Caco-2 (cell line): Measurements from ENCODE around the gene SCP2. TPM values are rescaled to one million over a fixed set of nuclear protein-coding genes. Genes with fewer than 3 reads are reported as not detected.
A peak's percentile ranks its signal among the peaks of the same experiment; 100 is the strongest.

Experiments
- BruUV-seq: library from RNA; stranded (reverse); fragments of 400-500 nt; replicated peaks from 2 replicates; lab custom pipeline; 2021; lab: Mats Ljungman, UMichigan
- CTCF ChIA-PET: fragments of 300-600 bp; sonication (Branson Sonifier 250); formaldehyde crosslinking; loops from one replicate; lab custom pipeline; 2022; ENCODE audit warnings: antibody characterized with exemption; lab: Charles Lee
- POLR2A ChIA-PET: fragments of 300-600 bp; sonication (Branson Sonifier 250); formaldehyde crosslinking; loops from one replicate; lab custom pipeline; 2022; ENCODE audit warnings: antibody characterized with exemption; lab: Charles Lee
- DNase-seq, 2 experiments: peaks; one replicate each; pipeline versions ENCODE4 v3.0.0 to v3.0.0-alpha.2; 2020 to 2022
- H3K27me3 ChIP-seq: replicated peaks from 2 replicates; pipeline ENCODE4 v1.6.0; 2011; ENCODE audit warnings: low read length; ENCODE audit not compliant: control insufficient read depth, insufficient read depth
- H3K36me3 ChIP-seq: 2 replicates; pipeline ENCODE4 v1.5.1; 2011; ENCODE audit warnings: low read length; ENCODE audit not compliant: control insufficient read depth, insufficient read depth
- H3K4me1 ChIP-seq: fragments of 250-450 bp; sonication (Bioruptor Pico); 2 replicates; pipeline ENCODE4 v1.5.1; 2020; ENCODE audit warnings: mild to moderate bottlenecking
- H3K4me3 ChIP-seq: 2 replicates; pipeline ENCODE4 v1.5.1; 2011; ENCODE audit warnings: low read depth, mild to moderate bottlenecking, control low read depth, low read length
- H3K9me3 ChIP-seq: fragments of 250-450 bp; sonication (Bioruptor Pico); 2 replicates; pipeline ENCODE4 v1.5.1; 2020; ENCODE audit warnings: mild to moderate bottlenecking, moderate library complexity
- H3K27ac Mint-ChIP-seq: one replicate; pipeline ENCODE4 v1.8.0; 2022; ENCODE audit warnings: mixed read lengths; ENCODE audit not compliant: unreplicated experiment
- H3K27me3 Mint-ChIP-seq: one replicate; pipeline ENCODE4 v1.8.0; 2022; ENCODE audit warnings: mixed read lengths; ENCODE audit not compliant: insufficient read depth, unreplicated experiment
- H3K36me3 Mint-ChIP-seq: one replicate; pipeline ENCODE4 v1.8.0; 2022; ENCODE audit warnings: mild to moderate bottlenecking, mixed read lengths; ENCODE audit not compliant: insufficient read depth, unreplicated experiment
- H3K4me1 Mint-ChIP-seq: one replicate; pipeline ENCODE4 v1.8.0; 2022; ENCODE audit warnings: low read depth, mixed read lengths; ENCODE audit not compliant: unreplicated experiment
- H3K4me3 Mint-ChIP-seq: one replicate; pipeline ENCODE4 v1.8.0; 2022; ENCODE audit warnings: mild to moderate bottlenecking, moderate library complexity, mixed read lengths; ENCODE audit not compliant: unreplicated experiment
- H3K9me3 Mint-ChIP-seq: one replicate; pipeline ENCODE4 v1.8.0; 2022; ENCODE audit warnings: mixed read lengths; ENCODE audit not compliant: unreplicated experiment
- intact Hi-C: fragments of 100-400 bp; cut with micrococcal nuclease; formaldehyde crosslinking; loops from one replicate; pipeline ENCODE4 v1.10.0; 2022; ENCODE audit not compliant: unreplicated experiment
- total RNA-seq: library from RNA; stranded (reverse); gene quantifications from 2 replicates; pipeline ENCODE4 v1.2.3, GENCODE V29; 2022
- TF ChIP-seq, protein P1 (sequence below), 2 experiments: fragments of 200-600 bp in 1 of 2; IDR thresholded peaks; 1 replicate in 1 of 2; 2 replicates in 1 of 2; pipeline versions ENCODE4 v1.5.1 to v1.8.0; 2011 to 2022; ENCODE audit warnings: antibody characterized with exemption in 1 of 2, control low read depth in 1 of 2, inconsistent platforms in 1 of 2, low read depth in 1 of 2, low read length in 1 of 2, mild to moderate bottlenecking in 1 of 2, moderate library complexity in 1 of 2; ENCODE audit not compliant: insufficient read depth in 1 of 2, severe bottlenecking in 1 of 2, unreplicated experiment in 1 of 2

The SCP2 gene
- total RNA-seq, 1 experiment from 2014 or later: 67.0 TPM

GRCh38 chr1:52904208-52904926, 22.7 kb upstream of the SCP2 start:
- TF ChIP-seq, protein P1, sequence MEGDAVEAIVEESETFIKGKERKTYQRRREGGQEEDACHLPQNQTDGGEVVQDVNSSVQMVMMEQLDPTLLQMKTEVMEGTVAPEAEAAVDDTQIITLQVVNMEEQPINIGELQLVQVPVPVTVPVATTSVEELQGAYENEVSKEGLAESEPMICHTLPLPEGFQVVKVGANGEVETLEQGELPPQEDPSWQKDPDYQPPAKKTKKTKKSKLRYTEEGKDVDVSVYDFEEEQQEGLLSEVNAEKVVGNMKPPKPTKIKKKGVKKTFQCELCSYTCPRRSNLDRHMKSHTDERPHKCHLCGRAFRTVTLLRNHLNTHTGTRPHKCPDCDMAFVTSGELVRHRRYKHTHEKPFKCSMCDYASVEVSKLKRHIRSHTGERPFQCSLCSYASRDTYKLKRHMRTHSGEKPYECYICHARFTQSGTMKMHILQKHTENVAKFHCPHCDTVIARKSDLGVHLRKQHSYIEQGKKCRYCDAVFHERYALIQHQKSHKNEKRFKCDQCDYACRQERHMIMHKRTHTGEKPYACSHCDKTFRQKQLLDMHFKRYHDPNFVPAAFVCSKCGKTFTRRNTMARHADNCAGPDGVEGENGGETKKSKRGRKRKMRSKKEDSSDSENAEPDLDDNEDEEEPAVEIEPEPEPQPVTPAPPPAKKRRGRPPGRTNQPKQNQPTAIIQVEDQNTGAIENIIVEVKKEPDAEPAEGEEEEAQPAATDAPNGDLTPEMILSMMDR (IDR thresholded peaks at IDR 0.05; ENCODE audit: insufficient read depth in 1 of 2, low read depth in 1 of 2, low read length in 1 of 2, severe bottlenecking in 1 of 2, unreplicated experiment in 1 of 2): no peak
- Mint-ChIP-seq H3K9me3 (no peaks in the 10 kb centered on the region), H3K4me3 (no peak overlapping the region), H3K4me1 (peaks cover 8% of the 10 kb centered on the region), H3K27ac (no peak overlapping the region), H3K27me3 (no peaks in the 10 kb centered on the region), H3K36me3 (no peaks in the 10 kb centered on the region)
- no peaks in the 10 kb centered on the region for H3K9me3 ChIP-seq
- ChIA-PET CTCF (interaction anchor here (1.3 to 1.6 kb wide), 2 partner anchors 14 to 17 kb away, joined by 3 to 15 read pairs; partner anchors contain the start of gene ECHDC2), POLR2A (no interaction called here)
- no peak overlapping the region for H3K4me3 ChIP-seq
- H3K36me3 ChIP-seq: no peaks in the 10 kb centered on the region
- H3K27me3 ChIP-seq: no peaks in the 10 kb centered on the region
- BruUV-seq: no TSS peak
- intact Hi-C loops: no loop called here
- peaks cover 20% of the 10 kb centered on the region for H3K4me1 ChIP-seq
- no peak for DNase-seq

DNA sequence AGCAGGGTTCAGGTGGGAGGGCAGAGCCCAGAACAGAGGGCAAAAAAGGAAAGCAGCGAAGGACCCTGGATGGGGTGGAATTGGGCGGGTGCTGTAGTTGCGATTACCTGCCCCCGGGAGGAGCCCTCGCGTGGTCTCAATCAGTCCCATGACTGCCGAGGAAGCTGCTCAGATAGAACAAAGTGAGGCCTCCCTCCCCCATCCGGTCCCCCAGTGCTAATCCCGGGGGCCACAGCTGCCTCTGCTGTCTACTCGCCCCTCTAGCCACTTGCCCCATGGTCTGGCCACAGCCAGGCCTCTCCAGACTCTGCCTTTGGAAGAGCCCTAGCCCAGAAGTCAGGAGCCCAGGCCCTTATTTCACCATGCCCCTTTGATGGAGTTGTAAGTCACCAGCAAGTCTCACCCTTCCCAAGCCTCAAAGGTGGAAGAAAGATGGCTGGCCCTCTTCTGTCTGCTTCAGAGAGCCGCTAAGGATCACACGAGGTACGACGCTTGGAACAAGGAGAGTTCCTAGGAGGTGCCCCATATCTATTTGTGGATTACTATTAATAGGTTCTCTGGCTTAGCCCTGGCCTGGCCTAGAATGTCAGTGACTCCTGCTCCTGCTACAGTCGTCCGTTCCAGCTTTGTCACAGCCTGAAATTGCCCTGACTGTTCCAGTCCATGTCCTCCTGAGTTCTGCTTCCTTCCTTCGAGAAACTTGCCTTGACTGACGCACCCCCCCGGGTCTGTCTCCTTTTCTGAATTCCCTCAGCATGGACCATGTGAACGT, 22.0 kb upstream of the SCP2 start:
- TF ChIP-seq, protein P1 (IDR thresholded peaks at IDR 0.05; ENCODE audit: insufficient read depth in 1 of 2, low read depth in 1 of 2, low read length in 1 of 2, severe bottlenecking in 1 of 2, unreplicated experiment in 1 of 2): peak; percentile 37 to 38
- DNase-seq: peak in 1 of 2 experiments; percentile 47
- no peaks in the 10 kb centered on the region for H3K9me3 Mint-ChIP-seq
- Histone ChIP-seq H3K27me3 (no peaks in the 10 kb centered on the region), H3K9me3 (no peaks in the 10 kb centered on the region), H3K4me1 (peaks cover 20% of the 10 kb centered on the region), H3K36me3 (no peaks in the 10 kb centered on the region), H3K4me3 (no peak overlapping the region)
- intact Hi-C loops: loop anchor here (5.0 kb wide), 1 partner anchor 272 kb away; no protein-coding TSS in a partner anchor
- CTCF ChIA-PET: interaction anchor here (1.3 to 1.6 kb wide), 2 partner anchors 13 to 17 kb away, joined by 3 to 15 read pairs; partner anchors contain the start of gene ECHDC2
- no peak overlapping the region for H3K4me3 Mint-ChIP-seq
- no peaks in the 10 kb centered on the region for H3K36me3 Mint-ChIP-seq
- BruUV-seq: no TSS peak
- peaks cover 8% of the 10 kb centered on the region for H3K4me1 Mint-ChIP-seq
- H3K27me3 Mint-ChIP-seq: no peaks in the 10 kb centered on the region
- POLR2A ChIA-PET: no interaction called here
- H3K27ac Mint-ChIP-seq: peak overlapping the region; percentile 77

- CTCF ChIA-PET: interaction anchor here (1.6 kb wide), 1 partner anchor 15 kb away, joined by 15 read pairs; the partner anchor contains the start of gene ECHDC2
- H3K36me3 ChIP-seq: no peaks in the 10 kb centered on the region
- Mint-ChIP-seq H3K4me1 (peaks cover 8% of the 10 kb centered on the region), H3K36me3 (no peaks in the 10 kb centered on the region), H3K27ac (peak overlapping the region; percentile 77), H3K27me3 (no peaks in the 10 kb centered on the region), H3K9me3 (no peaks in the 10 kb centered on the region), H3K4me3 (no peak overlapping the region)
- no peak overlapping the region for H3K4me3 ChIP-seq
- peaks cover 20% of the 10 kb centered on the region for H3K4me1 ChIP-seq
- TF ChIP-seq, protein P1 (IDR thresholded peaks at IDR 0.05; ENCODE audit: insufficient read depth in 1 of 2, low read depth in 1 of 2, low read length in 1 of 2, severe bottlenecking in 1 of 2, unreplicated experiment in 1 of 2): no peak
- intact Hi-C loops: loop anchor here (5.0 kb wide), 1 partner anchor 271 kb away; no protein-coding TSS in a partner anchor
- no peaks in the 10 kb centered on the region for H3K27me3 ChIP-seq
- no peaks in the 10 kb centered on the region for H3K9me3 ChIP-seq
- POLR2A ChIA-PET: no interaction called here
- BruUV-seq: no TSS peak
- no peak for DNase-seq
Observed at GRCh38 chr1:52906135-52906603, 20.9 kb upstream of the SCP2 start.
